ENCODE results near the gene NUP98.

GRCh38 chr11:3833449-3833848, 36.1 kb upstream of the NUP98 start:
- no peak for TF ChIP-seq POLR2A (IDR thresholded peaks at IDR 0.05; ENCODE audit: borderline replicate concordance, extremely low read depth, insufficient read depth, insufficient read length)
- TF ChIP-seq SRF (IDR thresholded peaks at IDR 0.05; ENCODE audit: low read depth), result no peak
- TF ChIP-seq CTCF (IDR thresholded peaks at IDR 0.05 in 2 of 3, conservative IDR thresholded peaks at IDR 0.05 in 1 of 3; ENCODE audit: borderline replicate concordance in 1 of 3, insufficient read depth in 1 of 3, low read depth in 2 of 3, low read length in 2 of 3), result no peak
- TF ChIP-seq POLR2AphosphoS5 (IDR thresholded peaks at IDR 0.05; ENCODE audit: low read depth, low read length), result no peak
- TF ChIP-seq CBX3 (IDR thresholded peaks at IDR 0.05; ENCODE audit: low read depth), result no peak
- no peak for TF ChIP-seq REST (IDR thresholded peaks at IDR 0.05; ENCODE audit: low read depth)
- TF ChIP-seq ZFX (IDR thresholded peaks at IDR 0.05), result no peak
- no peak for TF ChIP-seq ELF1 (IDR thresholded peaks at IDR 0.05; ENCODE audit: borderline replicate concordance, low read depth)
- TF ChIP-seq MAX (IDR thresholded peaks at IDR 0.05), result no peak
- TF ChIP-seq JUND (IDR thresholded peaks at IDR 0.05), result no peak
- no peak for TF ChIP-seq EZH2 (IDR thresholded peaks at IDR 0.05)
- no peak for TF ChIP-seq EZH2phosphoT487 (IDR thresholded peaks at IDR 0.05; ENCODE audit: borderline replicate concordance)

All from HCT116 (cell line).